Pancreas (tissue), 10 donors: Measurements from ENCODE around the gene GNG10. TPM values are rescaled to one million over a fixed set of nuclear protein-coding genes. Genes with fewer than 3 reads are reported as not detected.

Experiments
- ATAC-seq, 4 donors: fragments of 200-7000 bp; cut with Tn5 transposase; one replicate each; pipeline versions ENCODE4 v1.8.0 to v1.9.1; 2020; ENCODE audit warnings: mild to moderate bottlenecking in 4 of 4, moderate library complexity in 4 of 4
- DNase-seq, 6 donors: peaks; one replicate each; pipeline ENCODE4 v3.0.0-alpha.2; 2020
- FAIRE-seq: peaks from 2 replicates; lab custom pipeline; 2012; peaks lifted over from hg19 to GRCh38; lab: Jason Lieb, UNC
- H3K27ac ChIP-seq, 4 donors: fragments of 200-600 bp; sonication (generic); 1 replicate in 3 of 4; 2 replicates in 1 of 4; pipeline versions ENCODE4 v1.5.0 to v1.8.0; 2020
- H3K27me3 ChIP-seq, 4 donors: fragments of 200-600 bp; one replicate each; pipeline ENCODE4 v1.8.0; 2021
- H3K36me3 ChIP-seq, 3 donors: fragments of 200-600 bp; sonication (generic) in 1 of 3; one replicate each; pipeline versions ENCODE4 v1.5.0 to v1.8.0; 2020 to 2021
- H3K4me1 ChIP-seq, 3 donors: fragments of 200-600 bp; one replicate each; pipeline ENCODE4 v1.8.0; 2021
- H3K4me3 ChIP-seq, 4 donors: fragments of 200-600 bp; sonication (generic) in 2 of 4; one replicate each; pipeline versions ENCODE4 v1.5.0 to v1.8.0; 2020 to 2021
- H3K9me3 ChIP-seq, 4 donors: fragments of 200-600 bp; one replicate each; pipeline ENCODE4 v1.8.0; 2021
- WGBS, 2 donors: extraction: QIAGEN DNeasy Blood & Tissue Kit; methylation state at CpG; one replicate each; pipeline ENCODE4 v1.1.7; 2013; 5-methylcytosine and 5-hydroxymethylcytosine counted together
- intact Hi-C, 3 donors: fragments of 100-400 bp; cut with DNase I; formaldehyde crosslinking; loops; one replicate each; pipeline versions ENCODE4 v1.11.1 to v1.14.2; 2022
- polyA plus RNA-seq, 2 donors: library from polyadenylated mRNA; stranded (reverse); fragments of 200-250 nt; gene quantifications; one replicate each; pipeline ENCODE4 v1.2.3, GENCODE V29; 2013
- total RNA-seq, 6 donors: library from RNA; stranded (reverse); fragmentation: NEBNext Ultra II Directional in 4 of 6; extraction: Animal tissue kit (Norgen Biotek cat#: 25700) in 4 of 6; gene quantifications; one replicate each; pipeline versions ENCODE4 v1.2.1 to v1.2.4, GENCODE V29; 2021 to 2023
- TF ChIP-seq, protein P1 (sequence below), 4 donors: fragments of 200-600 bp; sonication (generic) in 3 of 4; IDR thresholded peaks; one replicate each; pipeline versions ENCODE4 v1.5.0 to v1.8.0; 2021; ENCODE audit warnings: antibody characterized with exemption in 4 of 4
- donor health status: healthy with polysubstance abuse.
- donor health status: DM: no; HTN: no; CAD: no; lungs with moderate emphysema.
- donor health status: DM: no; HTN: no; CAD: no.
- donor health status: control.
- donor health status: control.
- donor health status: Bipolar disorder and iron deficiency.
- donor health status: DM: yes; HTN: yes; CAD: no.
- donor health status: DM: no; HTN: no; CAD: no.
- donor health status: DM: no; HTN: no; CAD: no.
- donor health status: DM: yes; HTN: yes; CAD: no.

GNG10 gene
- total and polyA plus RNA-seq, 8 donors = 4.5 to 34.9 (median 12.9) TPM

DNA sequence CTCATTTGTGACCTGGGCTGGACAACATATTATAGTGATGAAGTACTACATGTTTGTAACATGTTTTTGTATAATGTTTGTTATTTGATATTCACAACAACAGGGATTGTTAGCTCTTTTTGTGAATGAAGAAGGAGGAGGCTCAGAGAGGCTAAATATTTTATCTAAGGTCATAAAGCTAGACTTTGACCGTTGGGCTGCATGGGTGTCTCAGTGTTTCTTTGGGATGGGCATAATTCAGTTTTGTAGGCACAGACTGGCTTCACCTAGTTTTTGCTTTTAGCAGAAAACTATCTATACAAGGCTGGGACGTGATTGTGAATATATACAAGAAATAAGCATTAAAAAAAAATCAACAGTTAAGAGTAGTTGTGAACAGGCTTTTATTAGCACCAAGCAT, 15.0 kb upstream of the GNG10 start:
- Histone ChIP-seq H3K27me3 (no peaks in the 10 kb centered on the region), H3K4me1 (no peaks in the 10 kb centered on the region), H3K27ac (no peak overlapping the region), H3K36me3 (peaks cover 0 to 18% (median 0%) of the 10 kb centered on the region in 3 donors), H3K9me3 (no peaks in the 10 kb centered on the region), H3K4me3 (no peak overlapping the region)
- ATAC-seq (no peak), FAIRE-seq (no peak), DNase-seq (no peak)
- 71 to 76% methylated on average over 2 of the region's 2 CpGs for WGBS, 2 donors
- intact Hi-C loops = no loop called here
- TF ChIP-seq, protein P1, sequence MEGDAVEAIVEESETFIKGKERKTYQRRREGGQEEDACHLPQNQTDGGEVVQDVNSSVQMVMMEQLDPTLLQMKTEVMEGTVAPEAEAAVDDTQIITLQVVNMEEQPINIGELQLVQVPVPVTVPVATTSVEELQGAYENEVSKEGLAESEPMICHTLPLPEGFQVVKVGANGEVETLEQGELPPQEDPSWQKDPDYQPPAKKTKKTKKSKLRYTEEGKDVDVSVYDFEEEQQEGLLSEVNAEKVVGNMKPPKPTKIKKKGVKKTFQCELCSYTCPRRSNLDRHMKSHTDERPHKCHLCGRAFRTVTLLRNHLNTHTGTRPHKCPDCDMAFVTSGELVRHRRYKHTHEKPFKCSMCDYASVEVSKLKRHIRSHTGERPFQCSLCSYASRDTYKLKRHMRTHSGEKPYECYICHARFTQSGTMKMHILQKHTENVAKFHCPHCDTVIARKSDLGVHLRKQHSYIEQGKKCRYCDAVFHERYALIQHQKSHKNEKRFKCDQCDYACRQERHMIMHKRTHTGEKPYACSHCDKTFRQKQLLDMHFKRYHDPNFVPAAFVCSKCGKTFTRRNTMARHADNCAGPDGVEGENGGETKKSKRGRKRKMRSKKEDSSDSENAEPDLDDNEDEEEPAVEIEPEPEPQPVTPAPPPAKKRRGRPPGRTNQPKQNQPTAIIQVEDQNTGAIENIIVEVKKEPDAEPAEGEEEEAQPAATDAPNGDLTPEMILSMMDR (IDR thresholded peaks at IDR 0.05) = no peak

DNA sequence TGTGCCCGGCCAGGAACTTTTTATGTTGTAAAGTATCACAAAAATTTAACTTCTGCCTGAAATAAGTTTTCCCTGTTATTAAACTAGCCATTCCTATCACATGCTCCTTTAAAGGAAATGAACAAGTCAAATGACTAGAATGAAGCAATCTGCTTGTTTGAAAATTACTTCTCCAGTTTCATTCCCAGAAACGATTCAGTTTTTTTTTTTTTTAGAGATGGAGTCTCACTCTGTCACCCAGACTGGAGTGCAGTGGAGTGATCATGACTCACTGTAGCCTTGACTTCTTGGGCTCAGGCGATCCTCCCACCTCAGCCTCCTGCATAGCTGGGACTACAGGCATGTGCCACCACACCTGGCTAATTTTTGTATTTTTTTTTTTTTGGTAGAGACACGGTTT, 13.3 kb upstream of the GNG10 start:
- Histone ChIP-seq H3K4me3 (no peak overlapping the region), H3K9me3 (no peaks in the 10 kb centered on the region), H3K4me1 (no peaks in the 10 kb centered on the region), H3K27me3 (no peaks in the 10 kb centered on the region), H3K27ac (no peak overlapping the region), H3K36me3 (peaks cover 0 to 21% (median 3%) of the 10 kb centered on the region in 3 donors)
- FAIRE-seq (no peak), DNase-seq (no peak), ATAC-seq (peak in 1 of 4 donors; percentile 52)
- WGBS, 2 donors = 80 to 81% methylated on average over 4 of the region's 4 CpGs
- intact Hi-C loops = no loop called here
- TF ChIP-seq, protein P1 (IDR thresholded peaks at IDR 0.05) = no peak

DNA sequence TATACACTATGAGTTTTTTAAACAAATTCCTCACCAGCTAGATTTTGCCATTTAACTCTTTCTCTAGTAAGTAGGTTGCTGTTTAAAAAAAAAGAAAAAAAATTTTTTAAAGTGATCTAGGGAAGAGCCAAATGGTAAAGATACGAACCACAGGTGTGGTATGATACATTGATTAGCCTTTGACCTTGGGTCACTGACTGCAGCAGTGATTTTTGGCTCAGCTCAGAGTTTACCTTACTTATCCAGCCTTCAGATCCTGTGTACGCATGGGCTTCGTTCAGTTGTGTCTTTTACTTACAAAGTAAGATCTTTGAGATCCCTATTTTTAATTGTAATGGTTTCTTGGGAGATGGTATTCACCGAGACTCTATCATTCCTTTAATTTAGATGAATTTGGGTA, 12.4 kb upstream of the GNG10 start:
- intact Hi-C loops = no loop called here
- FAIRE-seq (no peak), DNase-seq (no peak)

DNA sequence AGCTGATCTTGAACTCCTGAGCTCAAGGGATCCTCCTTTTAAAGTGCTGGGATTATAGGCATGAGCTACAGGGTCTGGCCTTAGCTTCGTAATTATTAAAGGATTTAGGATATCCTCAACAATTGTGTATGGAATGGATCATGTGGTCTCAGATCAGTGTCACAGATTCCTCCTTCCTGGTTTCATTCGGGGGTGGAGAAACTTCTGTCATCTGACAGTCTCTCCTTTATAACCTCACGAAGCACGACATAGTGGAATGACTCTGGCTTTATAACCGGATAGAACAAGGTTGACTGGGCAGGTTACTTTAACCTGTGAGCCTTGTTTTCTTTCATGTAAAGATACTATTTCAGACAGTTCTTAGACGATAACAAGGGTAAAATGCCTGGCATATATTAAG, 4.4 kb upstream of the GNG10 start:
- DNase-seq (no peak), ATAC-seq (no peak), FAIRE-seq (no peak)
- Histone ChIP-seq H3K27me3 (no peaks in the 10 kb centered on the region), H3K36me3 (peaks cover 0 to 12% (median 7%) of the 10 kb centered on the region in 3 donors), H3K4me1 (no peaks in the 10 kb centered on the region), H3K4me3 (no peak overlapping the region), H3K9me3 (no peaks in the 10 kb centered on the region), H3K27ac (no peak overlapping the region)
- WGBS, 2 donors = 68 to 84% methylated on average over 6 of the region's 6 CpGs
- TF ChIP-seq, protein P1 (IDR thresholded peaks at IDR 0.05) = no peak
- intact Hi-C loops = no loop called here

More for the DNA sequence above, 12.4 kb upstream of the GNG10 start:
- H3K27me3 ChIP-seq = no peaks in the 10 kb centered on the region
- no peak overlapping the region for H3K4me3 ChIP-seq
- TF ChIP-seq, protein P1 (IDR thresholded peaks at IDR 0.05) = no peak
- H3K4me1 ChIP-seq = no peaks in the 10 kb centered on the region
- H3K36me3 ChIP-seq = peaks cover 0 to 29% (median 7%) of the 10 kb centered on the region in 3 donors
- WGBS, 2 donors = 58 to 62% methylated on average over 4 of the region's 4 CpGs
- ATAC-seq = no peak
- H3K9me3 ChIP-seq = no peaks in the 10 kb centered on the region
- H3K27ac ChIP-seq = no peak overlapping the region

DNA sequence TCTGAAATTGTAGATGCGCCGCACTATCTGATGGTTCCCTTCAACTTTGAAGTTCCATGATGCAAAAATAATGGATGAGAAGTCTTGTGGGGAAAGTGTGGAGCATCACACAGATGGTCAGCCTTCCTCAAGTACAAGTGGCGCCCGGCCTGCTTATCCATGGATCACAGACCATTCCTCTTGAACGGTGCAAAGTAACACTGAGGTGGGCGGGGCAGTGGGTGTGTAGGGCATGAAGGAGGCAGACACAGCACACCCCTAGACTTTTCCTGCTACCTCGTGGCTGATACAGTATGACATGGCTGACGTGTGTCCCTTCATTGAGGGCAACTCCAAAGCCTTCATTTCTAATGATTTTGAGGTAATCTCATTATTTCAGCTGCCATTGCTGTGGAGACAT, 2.5 kb upstream of the GNG10 start:
- TF ChIP-seq, protein P1 (IDR thresholded peaks at IDR 0.05) = no peak
- 61 to 67% methylated on average over 8 of the region's 8 CpGs for WGBS, 2 donors
- FAIRE-seq = no peak
- Histone ChIP-seq H3K9me3 (no peaks in the 10 kb centered on the region), H3K27me3 (no peaks in the 10 kb centered on the region), H3K36me3 (no peaks in the 10 kb centered on the region), H3K4me3 (no peak overlapping the region), H3K27ac (no peak overlapping the region), H3K4me1 (no peaks in the 10 kb centered on the region)
- intact Hi-C loops = no loop called here
- no peak for ATAC-seq
- no peak for DNase-seq
